DMS153 (cell line): ENCODE results near the gene ZCCHC9.

Source experiments
- DNase-seq: peaks from one replicate; lab custom pipeline; 2025; lab: John Stamatoyannopoulos, UW

The ZCCHC9 gene

DNA sequence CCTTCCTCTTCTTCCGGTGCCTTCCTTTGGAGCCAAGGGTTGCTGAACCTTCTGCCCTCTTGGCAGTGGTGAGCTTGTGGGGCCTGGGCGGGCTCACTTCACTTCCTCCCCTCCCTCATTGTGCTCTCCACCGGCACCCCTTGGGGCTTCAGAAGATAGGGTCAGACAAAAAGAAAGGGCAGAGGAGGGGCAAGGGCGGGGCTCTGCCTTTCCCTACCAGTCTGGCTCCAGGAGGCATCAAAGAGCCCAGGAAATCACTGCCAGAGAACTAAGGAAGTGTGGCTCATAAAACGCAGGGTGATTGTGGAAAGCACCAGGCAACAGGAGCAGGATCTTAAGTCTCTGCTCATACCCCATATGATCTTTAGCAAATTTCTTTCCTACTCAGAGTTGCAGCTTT lies 57.7 kb downstream of the ZCCHC9 start:
- DNase-seq: no peak

DNA sequence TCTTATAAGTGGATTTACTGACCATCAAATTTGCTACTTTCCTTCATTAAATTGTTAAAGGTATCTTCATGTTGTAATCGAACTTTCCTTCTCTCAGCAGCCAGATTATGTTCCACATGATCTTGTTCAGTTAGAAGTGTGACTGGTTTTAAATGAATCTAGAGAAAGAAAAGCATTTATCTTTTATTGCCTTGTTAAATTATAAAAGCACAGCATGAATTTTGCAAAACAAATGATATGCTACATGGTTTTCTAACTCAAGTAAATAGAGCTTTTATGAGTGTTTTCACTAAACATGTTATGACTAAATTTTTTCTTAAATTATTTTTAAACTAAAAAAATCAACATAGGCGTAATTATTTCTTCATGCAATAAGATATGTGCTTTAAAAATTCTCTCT lies 58.5 kb downstream of the ZCCHC9 start:
- DNase-seq: no peak

DNA sequence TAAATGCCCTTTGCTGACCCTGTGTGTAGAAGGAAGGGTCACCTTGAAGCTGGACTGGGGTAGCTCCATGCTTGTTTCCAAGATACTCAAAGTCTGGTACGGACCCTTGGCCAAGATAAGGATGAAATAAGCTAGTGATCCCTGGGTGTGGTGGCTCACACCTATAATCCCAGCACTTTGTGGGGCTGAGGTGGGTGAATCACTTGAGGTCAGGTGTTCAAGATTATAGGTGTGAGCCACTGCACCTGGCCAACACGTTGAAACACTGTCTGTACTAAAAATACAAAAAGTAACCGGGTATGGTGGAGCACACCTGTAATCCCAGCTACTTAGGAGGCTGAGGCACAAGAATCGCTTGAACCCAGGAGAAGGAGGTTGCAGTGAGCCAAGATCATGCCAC lies 59.3 kb downstream of the ZCCHC9 start:
- no peak for DNase-seq

DNA sequence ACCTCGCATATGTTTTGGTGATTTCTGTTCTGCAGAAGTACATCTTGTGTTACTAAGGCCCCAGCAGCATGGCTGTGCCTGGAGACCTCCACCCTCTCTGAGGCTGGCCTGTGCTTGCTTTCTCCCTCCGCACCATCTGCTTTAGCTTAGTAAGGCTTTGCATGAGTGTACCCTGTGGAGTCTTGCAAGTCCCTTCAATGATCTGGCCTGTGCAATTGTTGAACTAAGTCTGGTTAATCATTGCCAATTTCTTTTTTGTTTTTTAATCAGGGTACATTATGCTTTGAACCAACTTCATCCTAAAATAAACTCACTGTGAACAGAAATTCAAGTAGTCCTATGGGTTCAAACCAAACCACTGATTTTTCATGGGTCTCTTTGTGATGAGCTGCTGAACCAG lies 60.2 kb downstream of the ZCCHC9 start:
- DNase-seq: no peak
